ENCODE measurements around the gene TMEM240. TPM values are rescaled to one million over a fixed set of nuclear protein-coding genes. Genes with fewer than 3 reads are reported as not detected.

Gene TMEM240
- total and polyA plus RNA-seq, 2 of the 8 experiments (the other 6 are each of a cell fraction or from before 2014, with no cell fraction given): 3.6 to 5.7 TPM

- Histone ChIP-seq H3K4ac (replicated peaks; ENCODE audit: insufficient read length, low read depth, low read length) (no peak overlapping the region), H2BK5ac (ENCODE audit: low read depth, low read length) (no peak overlapping the region), H2BK120ac (replicated peaks; ENCODE audit: low read depth, low read length) (no peak overlapping the region), H2BK12ac (ENCODE audit: low read depth, low read length) (no peak overlapping the region), H3K4me3 (ENCODE audit: extremely low read depth in 1 of 4, insufficient read depth in 2 of 4, low read depth in 3 of 4, low read length in 4 of 4) (no peak overlapping the region), H3K18ac (ENCODE audit: extremely low read depth, low read length) (no peak overlapping the region), H3K79me1 (ENCODE audit: low read depth, low read length) (peaks cover 14% of the 10 kb centered on the region), H3K4me2 (ENCODE audit: insufficient read depth in 1 of 2, low read depth in 2 of 2, low read length in 2 of 2) (no peak overlapping the region), H3K9me3 (ENCODE audit: insufficient read depth in 2 of 2, low read depth in 1 of 2, low read length in 1 of 2) (no peaks in the 10 kb centered on the region), H2AFZ (ENCODE audit: low read length) (no peak overlapping the region), H4K20me1 (replicated peaks in 1 of 2; ENCODE audit: control insufficient read depth in 1 of 2, insufficient read depth in 2 of 2, low read length in 2 of 2) (peaks cover 15 to 23% of the 10 kb centered on the region in 2 experiments), H3K56ac (replicated peaks; ENCODE audit: insufficient read length, low read depth, low read length) (no peak overlapping the region), H2AK5ac (ENCODE audit: low read depth, low read length) (no peak overlapping the region), H4K91ac (replicated peaks; ENCODE audit: insufficient read length, low read length) (no peak overlapping the region), H3K14ac (ENCODE audit: insufficient read length) (no peak overlapping the region), H3K36me3 (ENCODE audit: control insufficient read depth in 2 of 4, insufficient read depth in 4 of 4, low read length in 3 of 4) (peaks cover 0 to 4% (median 1%) of the 10 kb centered on the region in 4 experiments; a peak in 3 of 8 replicates), H3K9ac (replicated peaks in 1 of 4; ENCODE audit: extremely low read depth in 1 of 4, low read depth in 3 of 4, low read length in 3 of 4) (no peak overlapping the region; a peak in 2 of 7 replicates), H2BK20ac (ENCODE audit: low read length) (no peak overlapping the region), H3K4me1 (replicated peaks in 1 of 4; ENCODE audit: control insufficient read depth in 3 of 4, insufficient read depth in 4 of 4, low read length in 3 of 4) (no peaks in the 10 kb centered on the region; a peak in 2 of 7 replicates), H2BK15ac (ENCODE audit: low read length) (no peak overlapping the region), H3K23ac (ENCODE audit: insufficient read length) (no peak overlapping the region), H4K5ac (ENCODE audit: insufficient read length, low read depth, low read length) (no peak overlapping the region), H4K8ac (ENCODE audit: extremely low read depth, insufficient read depth, low read length) (no peak overlapping the region), H3K79me2 (ENCODE audit: control insufficient read depth in 1 of 2, insufficient read depth in 2 of 2, low read length in 2 of 2) (peaks cover 0 to 14% of the 10 kb centered on the region in 2 experiments; a peak in 1 of 4 replicates), H3K23me2 (ENCODE audit: low read depth, low read length) (no peaks in the 10 kb centered on the region), H3K27ac (ENCODE audit: low read depth, low read length) (no peak overlapping the region), H3K27me3 (replicated peaks in 1 of 4; ENCODE audit: control insufficient read depth in 3 of 4, extremely low read depth in 1 of 4, insufficient read depth in 3 of 4, low read length in 3 of 4) (no peaks in the 10 kb centered on the region)
- CTCF ChIA-PET (ENCODE audit: partially characterized antibody): interaction anchor here (1.4 kb wide), 1 partner anchor 66 kb away, joined by 3 read pairs; no protein-coding TSS in a partner anchor
- POLR2A ChIA-PET (ENCODE audit: partially characterized antibody): interaction anchor here (1.0 to 23.0 kb wide), 3 partner anchors 9 to 15 kb away, joined by 3 to 367 read pairs (median 6); no protein-coding TSS in a partner anchor
- no peak for DNase-seq (ENCODE audit: low read depth in 1 of 2, low spot score in 2 of 2)
- FAIRE-seq: no peak
- WGBS, 2 experiments (ENCODE audit: extremely low coverage in 1 of 2, insufficient coverage in 1 of 2, insufficient read length in 1 of 2, insufficient replicate concordance in 2 of 2, low coverage in 1 of 2, low lambda C conversion rate in 2 of 2, missing lambda C conversion rate in 1 of 2): 98% methylated on average over 10 of the region's 14 CpGs; no CpG with 5 or more reads in 1 of the 2 experiments
- no peak for TF ChIP-seq KDM1A (IDR thresholded peaks at IDR 0.05; ENCODE audit: borderline replicate concordance, low read length)
- TF ChIP-seq, protein P1, sequence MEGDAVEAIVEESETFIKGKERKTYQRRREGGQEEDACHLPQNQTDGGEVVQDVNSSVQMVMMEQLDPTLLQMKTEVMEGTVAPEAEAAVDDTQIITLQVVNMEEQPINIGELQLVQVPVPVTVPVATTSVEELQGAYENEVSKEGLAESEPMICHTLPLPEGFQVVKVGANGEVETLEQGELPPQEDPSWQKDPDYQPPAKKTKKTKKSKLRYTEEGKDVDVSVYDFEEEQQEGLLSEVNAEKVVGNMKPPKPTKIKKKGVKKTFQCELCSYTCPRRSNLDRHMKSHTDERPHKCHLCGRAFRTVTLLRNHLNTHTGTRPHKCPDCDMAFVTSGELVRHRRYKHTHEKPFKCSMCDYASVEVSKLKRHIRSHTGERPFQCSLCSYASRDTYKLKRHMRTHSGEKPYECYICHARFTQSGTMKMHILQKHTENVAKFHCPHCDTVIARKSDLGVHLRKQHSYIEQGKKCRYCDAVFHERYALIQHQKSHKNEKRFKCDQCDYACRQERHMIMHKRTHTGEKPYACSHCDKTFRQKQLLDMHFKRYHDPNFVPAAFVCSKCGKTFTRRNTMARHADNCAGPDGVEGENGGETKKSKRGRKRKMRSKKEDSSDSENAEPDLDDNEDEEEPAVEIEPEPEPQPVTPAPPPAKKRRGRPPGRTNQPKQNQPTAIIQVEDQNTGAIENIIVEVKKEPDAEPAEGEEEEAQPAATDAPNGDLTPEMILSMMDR (IDR thresholded peaks at IDR 0.05; ENCODE audit: control extremely low read depth in 1 of 3, insufficient read depth in 1 of 3, low read depth in 1 of 3, low read length in 3 of 3): no peak
- no peak for TF ChIP-seq TCF12 (IDR thresholded peaks at IDR 0.05; ENCODE audit: low read depth, low read length)
- TF ChIP-seq GABPA (IDR thresholded peaks at IDR 0.05; ENCODE audit: borderline replicate concordance, insufficient read depth, low read length): no peak
- no peak for TF ChIP-seq CREB1 (IDR thresholded peaks at IDR 0.05)
- no peak for TF ChIP-seq TBP (IDR thresholded peaks at IDR 0.05; ENCODE audit: low read depth, low read length)
- no peak for TF ChIP-seq CHD2 (IDR thresholded peaks at IDR 0.05; ENCODE audit: low read length)
- no peak for TF ChIP-seq CTBP2 (IDR thresholded peaks at IDR 0.05; ENCODE audit: borderline replicate concordance, insufficient read depth, insufficient read length, low read length)
- TF ChIP-seq EGR1 (IDR thresholded peaks at IDR 0.05; ENCODE audit: borderline replicate concordance, low read depth, low read length): no peak
- TF ChIP-seq ASH2L (IDR thresholded peaks at IDR 0.05; ENCODE audit: low read length): no peak
- TF ChIP-seq RBBP5 (IDR thresholded peaks at IDR 0.05; ENCODE audit: borderline replicate concordance, low read depth, low read length): no peak
- TF ChIP-seq SP2 (IDR thresholded peaks at IDR 0.05; ENCODE audit: low read length): no peak
Measured at GRCh38 chr1:1548591-1548990, 8.2 kb upstream of the TMEM240 start.
